Neuron (in vitro differentiated cells): Measurements from ENCODE around the gene TOR2A.
A peak's percentile ranks its signal among the peaks of the same experiment; 100 is the strongest.

Source experiments
- H2AFZ ChIP-seq: one replicate; pipeline ENCODE4 v1.6.1; 2013; ENCODE audit warnings: low read depth, mild to moderate bottlenecking, inconsistent platforms, low read length, moderate library complexity
- H3K27me3 ChIP-seq: one replicate; pipeline ENCODE4 v1.6.1; 2013; ENCODE audit warnings: low read length; ENCODE audit not compliant: insufficient read depth
- H3K36me3 ChIP-seq: one replicate; pipeline ENCODE4 v1.6.1; 2013; ENCODE audit warnings: low read length; ENCODE audit not compliant: insufficient read depth
- H3K4me1 ChIP-seq: one replicate; pipeline ENCODE4 v1.6.1; 2013; ENCODE audit warnings: low read length; ENCODE audit not compliant: insufficient read depth
- H3K4me3 ChIP-seq: 2 replicates; pipeline ENCODE4 v1.5.1; 2013; ENCODE audit warnings: mild to moderate bottlenecking, low read length, moderate library complexity
- H3K9me3 ChIP-seq: one replicate; pipeline ENCODE4 v1.6.1; 2013; ENCODE audit warnings: low read length

The TOR2A gene

GRCh38 chr9:127773272-127773671, 38.2 kb upstream of the TOR2A start:
- Histone ChIP-seq H3K36me3 (no peaks in the 10 kb centered on the region), H2AFZ (no peak overlapping the region), H3K27me3 (peaks cover 3% of the 10 kb centered on the region), H3K4me3 (no peak overlapping the region), H3K9me3 (no peaks in the 10 kb centered on the region), H3K4me1 (peaks cover 12% of the 10 kb centered on the region)

GRCh38 chr9:127772603-127773002, 37.5 kb upstream of the TOR2A start:
- Histone ChIP-seq H3K4me1 (peaks cover 19% of the 10 kb centered on the region), H3K9me3 (no peaks in the 10 kb centered on the region), H3K4me3 (no peak overlapping the region), H3K27me3 (peaks cover 3% of the 10 kb centered on the region), H2AFZ (no peak overlapping the region), H3K36me3 (no peaks in the 10 kb centered on the region)

DNA sequence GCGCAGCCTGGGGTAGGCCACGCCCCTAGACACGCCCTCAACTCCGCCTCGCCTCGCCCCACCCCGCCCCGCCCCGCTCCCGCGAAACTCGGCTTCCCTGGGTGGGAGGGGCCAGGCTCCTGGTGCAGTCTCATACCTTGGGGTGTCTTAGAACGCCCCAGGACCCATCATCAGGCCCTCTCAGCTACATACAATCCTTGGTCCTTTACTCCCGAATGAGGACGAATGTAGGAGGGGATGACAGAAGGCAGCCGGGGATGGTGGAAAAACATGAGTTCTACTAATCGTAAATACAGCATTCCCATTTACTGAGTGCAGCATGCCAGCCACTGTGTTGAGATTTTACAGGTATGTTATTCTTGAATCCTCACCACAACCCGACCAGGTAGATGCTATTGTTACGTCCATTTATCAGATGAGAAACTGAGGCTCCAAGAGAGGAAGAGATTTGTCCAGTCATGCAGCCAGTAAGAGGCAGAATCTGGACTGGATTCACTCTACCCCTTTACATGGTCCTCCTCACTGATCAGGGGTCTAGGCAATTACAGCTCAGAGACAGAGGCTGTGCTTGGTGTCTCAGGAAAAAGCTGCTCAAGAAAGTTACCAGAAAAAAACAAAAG, 36.6 kb upstream of the TOR2A start:
- Histone ChIP-seq H2AFZ (no peak overlapping the region), H3K9me3 (no peaks in the 10 kb centered on the region), H3K4me1 (peaks cover 25% of the 10 kb centered on the region), H3K4me3 (peak overlapping the region; percentile 14), H3K27me3 (peaks cover 3% of the 10 kb centered on the region), H3K36me3 (no peaks in the 10 kb centered on the region)

- Histone ChIP-seq H3K36me3 (no peaks in the 10 kb centered on the region), H3K4me1 (peaks cover 25% of the 10 kb centered on the region), H3K9me3 (no peaks in the 10 kb centered on the region), H3K27me3 (peaks cover 5% of the 10 kb centered on the region), H2AFZ (no peak overlapping the region), H3K4me3 (peak overlapping the region; percentile 31)
Observed at GRCh38 chr9:127770905-127771569, 35.9 kb upstream of the TOR2A start.

GRCh38 chr9:127770583-127770904, 35.5 kb upstream of the TOR2A start:
- Histone ChIP-seq H3K9me3 (no peaks in the 10 kb centered on the region), H3K4me3 (peak overlapping the region; percentile 31), H2AFZ (no peak overlapping the region), H3K4me1 (peaks cover 25% of the 10 kb centered on the region), H3K36me3 (no peaks in the 10 kb centered on the region), H3K27me3 (peaks cover 5% of the 10 kb centered on the region)

GRCh38 chr9:127769929-127770582, 35.0 kb upstream of the TOR2A start:
- Histone ChIP-seq H2AFZ (no peak overlapping the region), H3K4me1 (peaks cover 25% of the 10 kb centered on the region), H3K9me3 (no peaks in the 10 kb centered on the region), H3K36me3 (no peaks in the 10 kb centered on the region), H3K27me3 (peaks cover 5% of the 10 kb centered on the region), H3K4me3 (no peak overlapping the region)

GRCh38 chr9:127769101-127769500, 34.0 kb upstream of the TOR2A start:
- peaks cover 5% of the 10 kb centered on the region for H3K27me3 ChIP-seq
- no peaks in the 10 kb centered on the region for H3K36me3 ChIP-seq
- H3K4me3 ChIP-seq = no peak overlapping the region
- H3K4me1 ChIP-seq = peaks cover 25% of the 10 kb centered on the region
- H3K9me3 ChIP-seq = no peaks in the 10 kb centered on the region
- H2AFZ ChIP-seq = no peak overlapping the region

GRCh38 chr9:127768698-127769097, 33.6 kb upstream of the TOR2A start:
- Histone ChIP-seq H3K36me3 (no peaks in the 10 kb centered on the region), H3K9me3 (no peaks in the 10 kb centered on the region), H3K4me3 (no peak overlapping the region), H3K27me3 (peaks cover 5% of the 10 kb centered on the region), H2AFZ (no peak overlapping the region), H3K4me1 (peaks cover 25% of the 10 kb centered on the region)

GRCh38 chr9:127767909-127768331, 32.8 kb upstream of the TOR2A start:
- Histone ChIP-seq H3K4me3 (no peak overlapping the region), H3K9me3 (no peaks in the 10 kb centered on the region), H3K4me1 (peaks cover 25% of the 10 kb centered on the region), H3K36me3 (no peaks in the 10 kb centered on the region), H2AFZ (peak overlapping the region; percentile 5), H3K27me3 (peaks cover 7% of the 10 kb centered on the region)

DNA sequence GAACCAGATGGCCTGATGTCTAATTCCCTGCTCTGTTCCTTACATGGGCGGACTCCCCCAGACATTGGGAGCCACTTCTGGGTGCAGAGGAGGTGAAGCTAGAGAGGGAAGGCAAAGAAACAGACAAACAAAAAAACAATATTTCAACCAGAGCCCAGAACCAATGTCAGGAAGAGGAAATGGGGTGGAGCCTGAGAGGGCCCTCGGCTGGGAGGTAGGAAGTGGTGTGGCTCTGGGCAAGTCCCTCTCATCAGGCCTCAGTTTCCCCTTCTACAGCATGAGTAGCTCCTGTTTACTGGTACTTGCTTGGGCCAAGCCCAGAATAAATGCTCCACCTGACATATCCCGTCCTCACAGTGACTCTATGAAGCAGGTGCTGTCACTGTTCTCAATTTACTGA, 32.3 kb upstream of the TOR2A start:
- peaks cover 25% of the 10 kb centered on the region for H3K4me1 ChIP-seq
- peaks cover 12% of the 10 kb centered on the region for H3K27me3 ChIP-seq
- H3K9me3 ChIP-seq = no peaks in the 10 kb centered on the region
- no peaks in the 10 kb centered on the region for H3K36me3 ChIP-seq
- H2AFZ ChIP-seq = no peak overlapping the region
- H3K4me3 ChIP-seq = no peak overlapping the region

GRCh38 chr9:127765418-127765817, 30.3 kb upstream of the TOR2A start:
- H3K9me3 ChIP-seq = no peaks in the 10 kb centered on the region
- no peak overlapping the region for H2AFZ ChIP-seq
- H3K4me3 ChIP-seq = no peak overlapping the region
- peaks cover 18% of the 10 kb centered on the region for H3K4me1 ChIP-seq
- no peaks in the 10 kb centered on the region for H3K36me3 ChIP-seq
- H3K27me3 ChIP-seq = peaks cover 25% of the 10 kb centered on the region

GRCh38 chr9:127763918-127764384, 28.9 kb upstream of the TOR2A start:
- H3K4me3 ChIP-seq = no peak overlapping the region
- no peaks in the 10 kb centered on the region for H3K36me3 ChIP-seq
- peaks cover 15% of the 10 kb centered on the region for H3K4me1 ChIP-seq

DNA sequence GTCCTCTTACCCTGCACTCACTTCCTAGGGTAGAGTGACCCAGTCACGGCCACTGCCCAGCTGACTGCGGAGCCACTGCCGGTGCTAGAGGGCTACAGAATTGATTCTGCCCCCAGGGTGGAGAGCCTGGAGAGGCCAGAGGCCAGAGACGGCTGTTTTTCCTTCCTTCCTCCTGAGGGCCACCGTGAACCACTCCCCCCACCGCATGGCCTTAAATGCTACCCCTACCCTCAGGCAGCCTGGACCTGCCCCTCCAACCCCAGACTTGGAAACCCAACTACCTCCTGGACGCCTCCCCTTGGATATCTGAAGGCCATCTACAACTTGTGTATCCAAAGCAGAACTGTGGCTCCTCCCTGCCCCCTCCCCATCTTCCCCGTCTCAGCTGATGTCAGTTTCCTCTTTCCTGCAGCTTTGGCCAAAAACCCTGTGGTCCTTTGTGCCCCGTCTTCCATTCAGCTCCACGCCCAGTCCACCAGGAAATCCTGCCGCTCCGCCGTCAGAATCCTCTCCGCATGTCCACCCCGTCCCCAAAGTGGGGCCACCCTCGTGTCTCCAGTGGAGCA, 27.1 kb upstream of the TOR2A start:
- H2AFZ ChIP-seq = no peak overlapping the region
- peaks cover 3% of the 10 kb centered on the region for H3K4me1 ChIP-seq
- H3K36me3 ChIP-seq = no peaks in the 10 kb centered on the region
- peaks cover 29% of the 10 kb centered on the region for H3K27me3 ChIP-seq
- no peaks in the 10 kb centered on the region for H3K9me3 ChIP-seq
- H3K4me3 ChIP-seq = no peak overlapping the region

More at GRCh38 chr9:127763918-127764384, 28.9 kb upstream of the TOR2A start:
- Histone ChIP-seq H3K27me3 (peaks cover 23% of the 10 kb centered on the region), H2AFZ (no peak overlapping the region), H3K9me3 (no peaks in the 10 kb centered on the region)
